Measurements from ENCODE around the gene YLPM1. TPM values are rescaled to one million over a fixed set of nuclear protein-coding genes. Genes with fewer than 3 reads are reported as not detected.

YLPM1 gene
- total RNA-seq, 1 experiment from 2014 or later = 91.2 TPM

- H3K4me1 ChIP-seq (ENCODE audit: insufficient read depth, low read length, poor library complexity, severe bottlenecking) = no peaks in the 10 kb centered on the region
- H3K27me3 ChIP-seq (replicated peaks; ENCODE audit: insufficient read depth, low read depth, low read length, poor library complexity) = no peaks in the 10 kb centered on the region
- POLR2A ChIA-PET (ENCODE audit: low non-redundant PET) = no interaction called here
- intact Hi-C loops (cut with micrococcal nuclease; ENCODE audit: unreplicated experiment) = no loop called here
- DNase-seq (ENCODE audit: low spot score) = no peak
- TF ChIP-seq CTCF (conservative IDR thresholded peaks at IDR 0.05; ENCODE audit: low read depth, low read length) (no peak), EZH2 (IDR thresholded peaks at IDR 0.05; ENCODE audit: borderline replicate concordance, low read depth, low read length, poor library complexity, severe bottlenecking) (no peak)
- CTCF ChIA-PET = no interaction called here
- H3K27ac ChIP-seq (ENCODE audit: low read depth, low read length, poor library complexity, severe bottlenecking) = no peak overlapping the region
- no peaks in the 10 kb centered on the region for H3K9me3 ChIP-seq (ENCODE audit: low read depth, low read length, poor library complexity, severe bottlenecking)
- H3K36me3 ChIP-seq (ENCODE audit: insufficient read depth, low read length, poor library complexity, severe bottlenecking) = peaks cover 19% of the 10 kb centered on the region
- no peak overlapping the region for H3K4me3 ChIP-seq (ENCODE audit: low read depth, low read length, poor library complexity, severe bottlenecking)
- no TSS peak for BruUV-seq (replicated peaks)
These were observed 23.7 kb upstream of the YLPM1 start for GRCh38 chr14:74739293-74740030.

- no peak overlapping the region for H3K4me3 ChIP-seq (ENCODE audit: low read depth, low read length, poor library complexity, severe bottlenecking)
- H3K4me1 ChIP-seq (ENCODE audit: insufficient read depth, low read length, poor library complexity, severe bottlenecking) = no peaks in the 10 kb centered on the region
- TF ChIP-seq EZH2 (IDR thresholded peaks at IDR 0.05; ENCODE audit: borderline replicate concordance, low read depth, low read length, poor library complexity, severe bottlenecking) (no peak), CTCF (conservative IDR thresholded peaks at IDR 0.05; ENCODE audit: low read depth, low read length) (no peak)
- no peaks in the 10 kb centered on the region for H3K27me3 ChIP-seq (replicated peaks; ENCODE audit: insufficient read depth, low read depth, low read length, poor library complexity)
- H3K36me3 ChIP-seq (ENCODE audit: insufficient read depth, low read length, poor library complexity, severe bottlenecking) = no peaks in the 10 kb centered on the region
- DNase-seq (ENCODE audit: low spot score) = no peak
- intact Hi-C loops (cut with micrococcal nuclease; ENCODE audit: unreplicated experiment) = no loop called here
- H3K27ac ChIP-seq (ENCODE audit: low read depth, low read length, poor library complexity, severe bottlenecking) = no peak overlapping the region
- H3K9me3 ChIP-seq (ENCODE audit: low read depth, low read length, poor library complexity, severe bottlenecking) = no peaks in the 10 kb centered on the region
- POLR2A ChIA-PET (ENCODE audit: low non-redundant PET) = no interaction called here
- CTCF ChIA-PET = no interaction called here
- BruUV-seq (replicated peaks) = no TSS peak
These were observed 15.9 kb upstream of the YLPM1 start for GRCh38 chr14:74747237-74747636.

GRCh38 chr14:74754157-74754556 lies 9.0 kb upstream of the YLPM1 start:
- H3K27ac ChIP-seq (ENCODE audit: low read depth, low read length, poor library complexity, severe bottlenecking) = no peak overlapping the region
- no peak for DNase-seq (ENCODE audit: low spot score)
- CTCF ChIA-PET = no interaction called here
- no peak overlapping the region for H3K4me3 ChIP-seq (ENCODE audit: low read depth, low read length, poor library complexity, severe bottlenecking)
- intact Hi-C loops (cut with micrococcal nuclease; ENCODE audit: unreplicated experiment) = loop anchor here (5.0 kb wide), 1 partner anchor 213 kb away; no protein-coding TSS in a partner anchor
- no peaks in the 10 kb centered on the region for H3K9me3 ChIP-seq (ENCODE audit: low read depth, low read length, poor library complexity, severe bottlenecking)
- BruUV-seq (replicated peaks) = no TSS peak
- H3K36me3 ChIP-seq (ENCODE audit: insufficient read depth, low read length, poor library complexity, severe bottlenecking) = no peaks in the 10 kb centered on the region
- no peaks in the 10 kb centered on the region for H3K27me3 ChIP-seq (replicated peaks; ENCODE audit: insufficient read depth, low read depth, low read length, poor library complexity)
- H3K4me1 ChIP-seq (ENCODE audit: insufficient read depth, low read length, poor library complexity, severe bottlenecking) = no peaks in the 10 kb centered on the region
- POLR2A ChIA-PET (ENCODE audit: low non-redundant PET) = interaction anchor here (0.6 kb wide), 1 partner anchor 12 kb away, joined by 9 read pairs; no protein-coding TSS in a partner anchor
- TF ChIP-seq CTCF (conservative IDR thresholded peaks at IDR 0.05; ENCODE audit: low read depth, low read length) = no peak
- no peak for TF ChIP-seq EZH2 (IDR thresholded peaks at IDR 0.05; ENCODE audit: borderline replicate concordance, low read depth, low read length, poor library complexity, severe bottlenecking)

Data from A673 (cell line).